ENCODE measurements around the gene RPF1.
A peak's percentile ranks its signal among the peaks of the same experiment; 100 is the strongest.

DNA sequence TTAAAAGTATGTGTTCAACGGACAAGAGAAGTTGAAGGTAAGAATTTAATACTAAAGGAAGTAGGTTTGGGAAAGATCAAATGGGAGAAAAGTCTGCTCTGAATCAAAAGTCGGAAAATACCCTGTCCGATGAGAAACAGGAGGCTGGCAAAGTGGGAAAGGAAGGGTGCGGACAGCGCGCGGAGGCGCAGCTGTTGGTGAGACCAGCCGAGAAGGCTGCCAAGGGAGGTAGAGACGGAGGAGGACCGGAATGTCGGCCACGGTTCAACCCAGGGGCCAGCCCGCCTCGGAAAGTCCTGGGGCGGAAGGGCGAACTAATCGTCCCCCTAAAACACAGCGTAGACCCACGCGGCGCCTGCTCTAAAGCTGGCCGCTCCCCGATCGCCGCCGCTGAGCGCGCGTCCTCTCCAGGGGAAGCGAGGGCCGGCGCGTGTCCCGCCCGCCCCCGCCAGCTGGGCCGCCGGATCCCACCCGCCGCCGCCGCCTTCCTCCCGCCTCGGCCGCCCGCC, 26.5 kb downstream of the RPF1 start:
- TF ChIP-seq, protein P1, sequence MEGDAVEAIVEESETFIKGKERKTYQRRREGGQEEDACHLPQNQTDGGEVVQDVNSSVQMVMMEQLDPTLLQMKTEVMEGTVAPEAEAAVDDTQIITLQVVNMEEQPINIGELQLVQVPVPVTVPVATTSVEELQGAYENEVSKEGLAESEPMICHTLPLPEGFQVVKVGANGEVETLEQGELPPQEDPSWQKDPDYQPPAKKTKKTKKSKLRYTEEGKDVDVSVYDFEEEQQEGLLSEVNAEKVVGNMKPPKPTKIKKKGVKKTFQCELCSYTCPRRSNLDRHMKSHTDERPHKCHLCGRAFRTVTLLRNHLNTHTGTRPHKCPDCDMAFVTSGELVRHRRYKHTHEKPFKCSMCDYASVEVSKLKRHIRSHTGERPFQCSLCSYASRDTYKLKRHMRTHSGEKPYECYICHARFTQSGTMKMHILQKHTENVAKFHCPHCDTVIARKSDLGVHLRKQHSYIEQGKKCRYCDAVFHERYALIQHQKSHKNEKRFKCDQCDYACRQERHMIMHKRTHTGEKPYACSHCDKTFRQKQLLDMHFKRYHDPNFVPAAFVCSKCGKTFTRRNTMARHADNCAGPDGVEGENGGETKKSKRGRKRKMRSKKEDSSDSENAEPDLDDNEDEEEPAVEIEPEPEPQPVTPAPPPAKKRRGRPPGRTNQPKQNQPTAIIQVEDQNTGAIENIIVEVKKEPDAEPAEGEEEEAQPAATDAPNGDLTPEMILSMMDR (IDR thresholded peaks at IDR 0.05): no peak
- peak in 1 of 2 donors; percentile 4 for TF ChIP-seq POLR2A (IDR thresholded peaks at IDR 0.05)
